ENCODE results near the gene MTHFR. TPM values are rescaled to one million over a fixed set of nuclear protein-coding genes. Genes with fewer than 3 reads are reported as not detected.

MTHFR gene
- total and polyA plus RNA-seq, 2 of the 4 experiments (the other 2 are of a cell fraction), result 7.3 to 7.4 TPM

GRCh38 chr1:11838349-11839272 is 32.8 kb upstream of the MTHFR start:
- no TSS peak for BruUV-seq (replicated peaks)

More at GRCh38 chr1:11838349-11839272, 32.8 kb upstream of the MTHFR start:
- DNase-seq, result peak; percentile 41
- Histone ChIP-seq H2AFZ (replicated peaks; ENCODE audit: low read length, poor library complexity) (peak overlapping the region; percentile 11), H4K5ac (ENCODE audit: low read depth, low read length) (no peak overlapping the region), H3K27ac (ENCODE audit: insufficient read depth, low read length) (no peak overlapping the region), H3K18ac (ENCODE audit: low read depth, low read length) (no peak overlapping the region), H3K4me1 (ENCODE audit: control insufficient read depth, insufficient read depth, low read length) (peaks cover 2% of the 10 kb centered on the region; the same call in 1 of the 2 replicates), H3K4me3 (ENCODE audit: insufficient read depth, low read depth, low read length) (no peak overlapping the region), H3K23ac (ENCODE audit: low read depth, low read length) (no peak overlapping the region), H2BK5ac (ENCODE audit: low read depth, low read length, poor library complexity, severe bottlenecking) (no peak overlapping the region), H3K9me1 (ENCODE audit: insufficient read depth, low read length) (peaks cover 3% of the 10 kb centered on the region; the same call in 1 of the 2 replicates), H3K27me3 (ENCODE audit: control insufficient read depth, insufficient read depth, low read length) (no peaks in the 10 kb centered on the region), H2AK9ac (replicated peaks; ENCODE audit: low read depth, low read length, poor library complexity) (no peak overlapping the region), H3K14ac (replicated peaks; ENCODE audit: low read depth, low read length) (no peak overlapping the region), H2BK20ac (ENCODE audit: low read depth, low read length) (no peak overlapping the region), H2BK120ac (ENCODE audit: low read depth, low read length) (no peak overlapping the region), H3K4ac (ENCODE audit: low read depth, low read length) (no peak overlapping the region), H3K36me3 (ENCODE audit: control insufficient read depth, insufficient read depth, low read length) (peaks cover 79% of the 10 kb centered on the region), H3K9me3 (ENCODE audit: control insufficient read depth, insufficient read depth, low read length) (no peaks in the 10 kb centered on the region), H3K9ac (ENCODE audit: low read depth, low read length) (no peak overlapping the region), H3K56ac (ENCODE audit: extremely low read depth, insufficient read depth, low read length) (no peak overlapping the region), H4K91ac (ENCODE audit: insufficient read depth, low read depth, low read length) (no peak overlapping the region), H3K79me1 (ENCODE audit: low read depth in 1 of 2, low read length in 2 of 2) (peaks cover 0 to 4% of the 10 kb centered on the region in 2 experiments; a peak in 2 of 4 replicates), H2AK5ac (ENCODE audit: low read depth, low read length) (no peak overlapping the region), H4K8ac (ENCODE audit: low read depth in 2 of 2, low read length in 2 of 2) (no peak overlapping the region), H4K20me1 (ENCODE audit: insufficient read depth, low read length) (peaks cover 12% of the 10 kb centered on the region; the same call in 1 of the 2 replicates), H3K4me2 (ENCODE audit: low read depth, low read length) (no peak overlapping the region), H2BK15ac (ENCODE audit: low read depth, low read length) (no peak overlapping the region)
- 67% methylated on average over 15 of the region's 40 CpGs; no CpG with 5 or more reads in 1 of the 2 experiments for WGBS, 2 experiments (ENCODE audit: extremely low coverage in 2 of 2, insufficient read length in 1 of 2)
- CTCF ChIA-PET, result interaction anchor here (0.6 to 1.2 kb wide), 8 partner anchors 9 to 69 kb away, joined by 3 to 11 read pairs (median 4); partner anchors contain the start of gene NPPA
- POLR2A ChIA-PET (ENCODE audit: unreplicated experiment), result no interaction called here
- ATAC-seq (ENCODE audit: low read depth), result peak; percentile 93
- dilution Hi-C loops (cut with HindIII; ENCODE audit: low sequenced_read_pairs, unreplicated experiment), result no loop called here
- in situ Hi-C loops (cut with MboI; ENCODE audit: low sequenced_read_pairs), result no loop called here
- intact Hi-C loops (cut with micrococcal nuclease), result loop anchor here (1.0 kb wide), 2 partner anchors 56 to 69 kb away; no protein-coding TSS in a partner anchor
- TF ChIP-seq BHLHE40 (IDR thresholded peaks at IDR 0.05; ENCODE audit: low read depth, low read length), result 0 out of 2 replicates have a peak, but pooled peaks have one; percentile 13
- peak; percentile 93 for TF ChIP-seq RAD21 (IDR thresholded peaks at IDR 0.05; ENCODE audit: low read length)
- TF ChIP-seq RFX5 (IDR thresholded peaks at IDR 0.05; ENCODE audit: low read depth, low read length), result no peak
- no peak for TF ChIP-seq NFE2L2 (IDR thresholded peaks at IDR 0.05; ENCODE audit: low read depth, low read length)
- no peak for TF ChIP-seq ELK1 (IDR thresholded peaks at IDR 0.05; ENCODE audit: borderline replicate concordance, low read depth, low read length)
- peak; percentile 96 for TF ChIP-seq CTCF (conservative IDR thresholded peaks at IDR 0.05; ENCODE audit: low read depth, low read length)
- peak; percentile 83 for TF ChIP-seq SMC3 (IDR thresholded peaks at IDR 0.05; ENCODE audit: low read depth, low read length)
- 0 out of 2 replicates have a peak, but pooled peaks have one; percentile 35 for TF ChIP-seq POLR2A (IDR thresholded peaks at IDR 0.05; ENCODE audit: low read depth, low read length)
